PC-3 (cell line): ENCODE measurements around the gene NOP10. TPM values are rescaled to one million over a fixed set of nuclear protein-coding genes. Genes with fewer than 3 reads are reported as not detected.

Experiments
- ATAC-seq: fragments of 200-7000 bp; cut with Tn5 transposase; 2 replicates; pipeline ENCODE4 v1.9.1; 2020; ENCODE audit warnings: mild to moderate bottlenecking, moderate library complexity
- BruUV-seq: library from RNA; stranded (reverse); fragments of 400-500 nt; replicated peaks from 2 replicates; lab custom pipeline; 2021; lab: Mats Ljungman, UMichigan
- CTCF ChIA-PET: fragments of 300-600 bp; sonication (Branson Sonifier 250); formaldehyde crosslinking; loops from one replicate; lab custom pipeline; 2022; ENCODE audit warnings: antibody characterized with exemption; lab: Charles Lee
- POLR2A ChIA-PET: fragments of 300-600 bp; sonication (Branson Sonifier 250); formaldehyde crosslinking; loops from one replicate; lab custom pipeline; 2022; ENCODE audit warnings: antibody characterized with exemption; ENCODE audit not compliant: unreplicated experiment; lab: Charles Lee
- DNase-seq: peaks from one replicate; pipeline ENCODE4 v3.0.0-alpha.2; 2015
- H2AFZ ChIP-seq: fragments of 300-600 bp; sonication (generic); 2 replicates; pipeline ENCODE4 v1.6.0; 2016; ENCODE audit warnings: antibody characterized with exemption, low read length
- H3F3A ChIP-seq: fragments of 300-600 bp; sonication (generic); one replicate; pipeline ENCODE4 v1.6.0; 2017; ENCODE audit warnings: antibody characterized with exemption, low read length, control low read depth, mild to moderate bottlenecking; ENCODE audit not compliant: unreplicated experiment
- H3K27ac ChIP-seq: fragments of 300-600 bp; sonication (generic); 2 replicates; pipeline ENCODE4 v1.5.1; 2016; ENCODE audit warnings: mild to moderate bottlenecking, low read length
- H3K27me3 ChIP-seq: fragments of 300-600 bp; sonication (generic); 2 replicates; pipeline ENCODE4 v1.6.1; 2016; ENCODE audit warnings: low read length, mixed read lengths
- H3K36me3 ChIP-seq: fragments of 300-600 bp; sonication (generic); 2 replicates; pipeline ENCODE4 v1.6.1; 2016; ENCODE audit warnings: low read depth, mixed run types, low read length, mixed read lengths
- H3K4me1 ChIP-seq: fragments of 300-600 bp; sonication (generic); 2 replicates; pipeline ENCODE4 v1.5.1; 2016; ENCODE audit warnings: low read length; ENCODE audit not compliant: insufficient read depth
- H3K4me2 ChIP-seq: fragments of 300-600 bp; sonication (generic); 2 replicates; pipeline ENCODE4 v1.6.0; 2016; ENCODE audit warnings: low read length
- H3K4me3 ChIP-seq: fragments of 300-600 bp; sonication (generic); 2 replicates; pipeline ENCODE4 v1.5.1; 2016; ENCODE audit warnings: mild to moderate bottlenecking, low read length, mixed read lengths
- H3K79me2 ChIP-seq: fragments of 300-600 bp; sonication (generic); 2 replicates; pipeline ENCODE4 v1.6.1; 2017; ENCODE audit warnings: low read length, mixed read lengths
- H3K9ac ChIP-seq: fragments of 300-600 bp; sonication (generic); 2 replicates; pipeline ENCODE4 v1.6.0; 2016; ENCODE audit warnings: mild to moderate bottlenecking, low read length
- H3K9me2 ChIP-seq: fragments of 300-600 bp; sonication (generic); replicated peaks from 2 replicates; pipeline ENCODE4 v1.6.1; 2016; ENCODE audit warnings: mixed run types, low read length, mixed read lengths
- H3K9me3 ChIP-seq: fragments of 300-600 bp; sonication (generic); 2 replicates; pipeline ENCODE4 v1.6.1; 2016; ENCODE audit warnings: low read length, mixed read lengths
- H4K20me1 ChIP-seq: fragments of 300-600 bp; sonication (generic); 2 replicates; pipeline ENCODE4 v1.6.1; 2016; ENCODE audit warnings: low read length, mixed read lengths
- CTCF ChIP-seq: fragments of 300-600 bp; sonication (generic); conservative IDR thresholded peaks from 2 replicates; pipeline ENCODE4 v1.5.1; 2017; ENCODE audit warnings: antibody characterized with exemption, low read depth, mild to moderate bottlenecking, low read length
- EZH2 ChIP-seq: fragments of 300-600 bp; sonication (generic); IDR thresholded peaks from one replicate; pipeline ENCODE4 v1.6.1; 2017; ENCODE audit warnings: antibody characterized with exemption, mild to moderate bottlenecking, low read length; ENCODE audit not compliant: unreplicated experiment
- EZH2phosphoT487 ChIP-seq: fragments of 300-600 bp; sonication (generic); IDR thresholded peaks from 2 replicates; pipeline ENCODE4 v1.6.1; 2018; ENCODE audit warnings: mild to moderate bottlenecking, antibody characterized with exemption, low read length, borderline replicate concordance
- intact Hi-C: fragments of 100-400 bp; cut with micrococcal nuclease; formaldehyde crosslinking; loops from 2 replicates; pipeline ENCODE4 v1.9.0; 2023
- total RNA-seq: library from RNA; depleted of rRNA; stranded (reverse); fragments of >200 nt; gene quantifications from 2 replicates; pipeline ENCODE4 v1.2.3, GENCODE V29; 2014

NOP10 gene
- total RNA-seq, 1 experiment from 2014 or later, result 323 TPM

GRCh38 chr15:34329006-34329405 lies 13.9 kb downstream of the NOP10 start:
- ChIA-PET CTCF (interaction anchor here (0.6 kb wide), 1 partner anchor 258 kb away, joined by 3 read pairs; no protein-coding TSS in a partner anchor), POLR2A (interaction anchor here (0.6 kb wide), 1 partner anchor 11 kb away, joined by 3 read pairs; no protein-coding TSS in a partner anchor)
- Histone ChIP-seq H3K9me2 (no peaks in the 10 kb centered on the region), H3K79me2 (peaks cover 19% of the 10 kb centered on the region), H3K4me1 (peaks cover 8% of the 10 kb centered on the region), H2AFZ (no peak overlapping the region), H3K9me3 (no peaks in the 10 kb centered on the region), H3K27ac (no peak overlapping the region), H4K20me1 (no peaks in the 10 kb centered on the region), H3K4me2 (no peak overlapping the region), H3K27me3 (no peaks in the 10 kb centered on the region), H3K9ac (no peak overlapping the region), H3F3A (no peaks in the 10 kb centered on the region), H3K4me3 (no peak overlapping the region), H3K36me3 (0 out of 2 replicates have a peak, but pooled peaks cover 2% of the 10 kb centered on the region)
- no TSS peak for BruUV-seq
- intact Hi-C loops, result no loop called here
- TF ChIP-seq EZH2, result no peak
- TF ChIP-seq EZH2phosphoT487, result no peak
- no peak for TF ChIP-seq CTCF
- no peak for DNase-seq
- ATAC-seq, result no peak

GRCh38 chr15:34327906-34328305 lies 15.0 kb downstream of the NOP10 start:
- Histone ChIP-seq H3K36me3 (0 out of 2 replicates have a peak, but pooled peaks cover 2% of the 10 kb centered on the region), H3K9ac (no peak overlapping the region), H4K20me1 (no peaks in the 10 kb centered on the region), H3K27ac (no peak overlapping the region), H3F3A (no peaks in the 10 kb centered on the region), H3K9me3 (no peaks in the 10 kb centered on the region), H2AFZ (no peak overlapping the region), H3K4me1 (no peaks in the 10 kb centered on the region), H3K4me3 (no peak overlapping the region), H3K79me2 (peaks cover 8% of the 10 kb centered on the region), H3K27me3 (no peaks in the 10 kb centered on the region), H3K9me2 (no peaks in the 10 kb centered on the region), H3K4me2 (no peak overlapping the region)
- ChIA-PET POLR2A (interaction anchor here (0.7 kb wide), 1 partner anchor 29 kb away, joined by 4 read pairs; no protein-coding TSS in a partner anchor), CTCF (no interaction called here)
- TF ChIP-seq CTCF (no peak), EZH2phosphoT487 (no peak), EZH2 (no peak)
- BruUV-seq, result no TSS peak
- no peak for DNase-seq
- ATAC-seq, result no peak
- intact Hi-C loops, result no loop called here

DNA sequence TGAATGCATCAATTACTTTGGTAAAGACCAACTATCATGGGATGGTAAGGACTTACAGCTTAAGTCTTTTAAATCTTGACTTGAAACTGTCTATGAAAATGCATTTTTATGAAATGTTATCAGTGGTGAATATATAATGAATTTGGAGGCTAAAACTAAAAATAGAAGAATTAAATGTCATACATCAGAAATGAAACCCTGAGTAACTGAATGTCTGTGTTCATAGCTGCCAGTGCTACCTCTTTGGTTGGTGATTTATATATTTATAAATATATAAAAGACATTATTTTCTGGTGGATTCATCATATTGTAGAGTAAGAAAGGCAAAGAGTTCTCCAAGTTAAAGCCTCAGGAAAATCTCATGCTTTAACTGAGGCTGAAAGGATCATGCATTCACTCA lies 17.6 kb downstream of the NOP10 start:
- no peak overlapping the region for H3K4me3 ChIP-seq
- H3K4me1 ChIP-seq, result no peaks in the 10 kb centered on the region
- no peak overlapping the region for H2AFZ ChIP-seq
- intact Hi-C loops, result no loop called here
- H3K79me2 ChIP-seq, result 0 out of 2 replicates have a peak, but pooled peaks cover 3% of the 10 kb centered on the region
- H4K20me1 ChIP-seq, result no peaks in the 10 kb centered on the region
- no peak for ATAC-seq
- CTCF ChIA-PET, result no interaction called here
- no peaks in the 10 kb centered on the region for H3K27me3 ChIP-seq
- H3K9me3 ChIP-seq, result no peaks in the 10 kb centered on the region
- TF ChIP-seq EZH2 (no peak), EZH2phosphoT487 (no peak), CTCF (no peak)
- H3F3A ChIP-seq, result no peaks in the 10 kb centered on the region
- no peak for DNase-seq
- H3K9me2 ChIP-seq, result no peaks in the 10 kb centered on the region
- H3K36me3 ChIP-seq, result no peaks in the 10 kb centered on the region
- no peak overlapping the region for H3K4me2 ChIP-seq
- POLR2A ChIA-PET, result no interaction called here
- no peak overlapping the region for H3K9ac ChIP-seq
- no TSS peak for BruUV-seq
- no peak overlapping the region for H3K27ac ChIP-seq
